Measurements from ENCODE around the gene DHX40.

DNA sequence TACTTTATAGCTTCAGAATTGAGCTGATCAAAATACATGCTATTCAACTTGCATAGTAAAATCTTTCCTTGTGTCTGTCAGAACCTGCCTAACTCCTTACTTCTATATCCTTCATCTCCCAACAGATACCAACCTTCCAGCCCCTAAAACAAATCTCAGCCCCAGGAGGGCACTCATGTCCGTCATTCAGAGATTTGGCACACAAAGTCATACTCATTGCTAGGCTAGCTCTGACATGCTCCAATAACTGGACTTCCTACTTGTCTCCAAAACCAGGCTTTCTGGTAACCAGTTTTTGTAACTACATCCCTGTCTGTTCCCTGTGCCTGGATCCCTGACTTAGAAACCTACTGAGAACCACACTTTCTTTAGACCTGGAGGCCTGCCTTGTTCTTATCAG lies 37.5 kb upstream of the DHX40 start:
- TF ChIP-seq CTCF (IDR thresholded peaks at IDR 0.05; ENCODE audit: low read depth, low read length) (no peak), POLR2A (IDR thresholded peaks at IDR 0.05; ENCODE audit: extremely low read depth, insufficient read length) (no peak)
- TF ChIP-seq, protein P1, sequence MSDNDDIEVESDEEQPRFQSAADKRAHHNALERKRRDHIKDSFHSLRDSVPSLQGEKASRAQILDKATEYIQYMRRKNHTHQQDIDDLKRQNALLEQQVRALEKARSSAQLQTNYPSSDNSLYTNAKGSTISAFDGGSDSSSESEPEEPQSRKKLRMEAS (IDR thresholded peaks at IDR 0.05; ENCODE audit: low read depth, low read length): no peak

All from NB4 (cell line).